CD4-positive, alpha-beta memory T cell (primary cell): ENCODE measurements around the gene PECR. TPM values are rescaled to one million over a fixed set of nuclear protein-coding genes. Genes with fewer than 3 reads are reported as not detected.

Experiments used
- CTCF ChIA-PET: fragments of 350-600 bp; sonication (Branson Sonifier 250); formaldehyde crosslinking; loops from one replicate; lab custom pipeline; 2021; ENCODE audit warnings: inconsistent platforms; ENCODE audit not compliant: partially characterized antibody; lab: Charles Lee
- POLR2A ChIA-PET: fragments of 350-600 bp; sonication (Branson Sonifier 250); formaldehyde crosslinking; loops from one replicate; lab custom pipeline; 2021; ENCODE audit not compliant: partially characterized antibody; lab: Charles Lee
- DNase-seq, 5 donors: peaks; one replicate each; pipeline versions ENCODE4 v3.0.0 to v3.0.0-alpha.2; 2020 to 2022; ENCODE audit warnings: mixed read lengths in 1 of 5
- H3K27ac ChIP-seq: one replicate; pipeline ENCODE4 v1.7.0; 2013; ENCODE audit warnings: low read depth, low read length
- H3K27me3 ChIP-seq: 2 replicates; pipeline ENCODE4 v1.7.0; 2013; ENCODE audit warnings: mild to moderate bottlenecking, low read length, moderate library complexity; ENCODE audit not compliant: insufficient read depth
- H3K36me3 ChIP-seq: 2 replicates; pipeline ENCODE4 v1.7.0; 2013; ENCODE audit warnings: mild to moderate bottlenecking, low read length, moderate library complexity; ENCODE audit not compliant: insufficient read depth
- H3K4me1 ChIP-seq: 2 replicates; pipeline ENCODE4 v1.7.0; 2013; ENCODE audit warnings: mild to moderate bottlenecking, low read length, moderate library complexity; ENCODE audit not compliant: insufficient read depth
- H3K4me3 ChIP-seq, 2 donors: one replicate each; pipeline ENCODE4 v1.7.0; 2013; ENCODE audit warnings: low read length in 2 of 2, mild to moderate bottlenecking in 1 of 2
- H3K9me3 ChIP-seq, 2 donors: one replicate each; pipeline ENCODE4 v1.7.0; 2013; ENCODE audit warnings: low read length in 2 of 2, control low read depth in 1 of 2; ENCODE audit not compliant: control insufficient read depth in 1 of 2
- H3K27ac Mint-ChIP-seq, 7 donors: one replicate each; pipeline ENCODE4 v1.8.0; 2020 to 2021; ENCODE audit warnings: mixed read lengths in 7 of 7, mild to moderate bottlenecking in 6 of 7, inconsistent platforms in 3 of 7, moderate library complexity in 3 of 7
- H3K27me3 Mint-ChIP-seq, 2 donors: one replicate each; pipeline ENCODE4 v1.8.0; 2020 to 2021; ENCODE audit warnings: mixed read lengths in 2 of 2
- H3K36me3 Mint-ChIP-seq, 2 donors: one replicate each; pipeline ENCODE4 v1.8.0; 2020 to 2021; ENCODE audit warnings: mixed read lengths in 2 of 2, inconsistent platforms in 1 of 2, mild to moderate bottlenecking in 1 of 2
- H3K4me1 Mint-ChIP-seq, 4 donors: one replicate each; pipeline ENCODE4 v1.8.0; 2020 to 2021; ENCODE audit warnings: mixed read lengths in 4 of 4, mild to moderate bottlenecking in 1 of 4
- H3K4me3 Mint-ChIP-seq, 8 donors: one replicate each; pipeline ENCODE4 v1.8.0; 2020 to 2021; ENCODE audit warnings: mixed read lengths in 8 of 8, mild to moderate bottlenecking in 7 of 8, moderate library complexity in 6 of 8, inconsistent platforms in 3 of 8
- H3K9me3 Mint-ChIP-seq, 8 donors: one replicate each; pipeline ENCODE4 v1.8.0; 2020 to 2021; ENCODE audit warnings: mixed read lengths in 8 of 8, mild to moderate bottlenecking in 5 of 8, inconsistent platforms in 3 of 8, moderate library complexity in 1 of 8
- intact Hi-C: fragments of 100-400 bp; cut with micrococcal nuclease; formaldehyde crosslinking; loops from one replicate; pipeline ENCODE4 v1.15.1; 2023
- polyA plus RNA-seq, 2 donors: library from polyadenylated mRNA; unstranded; fragments of 300-500 nt; fragmentation: Illumina TruSeq; gene quantifications; one replicate each; pipeline ENCODE4 v1.2.3, GENCODE V29; 2021
- total RNA-seq, 2 experiments: library from RNA; stranded (reverse); gene quantifications; one replicate each; pipeline ENCODE4 v1.2.3, GENCODE V29; 2021

The PECR gene
- total and polyA plus RNA-seq, 4 experiments from 2014 or later = 16.8 to 36.6 (median 25.6) TPM

- DNase-seq = no peak
Observed at GRCh38 chr2:216108310-216108966, 26.8 kb upstream of the PECR start.

GRCh38 chr2:216107760-216108159 is 26.2 kb upstream of the PECR start:
- no peak for DNase-seq
- POLR2A ChIA-PET = interaction anchor here (1.2 to 4.0 kb wide), 6 partner anchors 23 to 304 kb away, joined by 3 to 61 read pairs (median 18); partner anchors contain the start of genes PECR, SMARCAL1 and TMEM169
- Mint-ChIP-seq H3K4me3 (peak overlapping the region in 3 of 8 donors; percentile 35 to 55 (median 45)), H3K27me3 (peaks cover 2 to 3% of the 10 kb centered on the region in 2 donors), H3K4me1 (peaks cover 26 to 47% (median 35%) of the 10 kb centered on the region in 4 donors), H3K9me3 (peaks cover 0 to 5% (median 0%) of the 10 kb centered on the region in 8 donors), H3K27ac (peak overlapping the region in 4 of 7 donors; percentile 18 to 100 (median 60)), H3K36me3 (peaks cover 15 to 36% of the 10 kb centered on the region in 2 donors)
- intact Hi-C loops = loop anchor here (5.0 kb wide), 1 partner anchor 795 kb away; the partner anchor contains the start of gene ATIC
- no peaks in the 10 kb centered on the region for H3K27me3 ChIP-seq
- H3K9me3 ChIP-seq = no peaks in the 10 kb centered on the region
- H3K4me1 ChIP-seq = peaks cover 36% of the 10 kb centered on the region
- H3K36me3 ChIP-seq = peaks cover 20% of the 10 kb centered on the region
- no peak overlapping the region for H3K4me3 ChIP-seq
- CTCF ChIA-PET = interaction anchor here (1.3 to 5.0 kb wide), 5 partner anchors 12 to 74 kb away, joined by 3 to 64 read pairs (median 13); partner anchors contain the start of genes PECR and TMEM169
- no peak overlapping the region for H3K27ac ChIP-seq

More at GRCh38 chr2:216108310-216108966, 26.8 kb upstream of the PECR start:
- Mint-ChIP-seq H3K4me1 (peaks cover 32 to 53% (median 42%) of the 10 kb centered on the region in 4 donors), H3K9me3 (peaks cover 0 to 7% (median 0%) of the 10 kb centered on the region in 8 donors), H3K4me3 (peak overlapping the region; percentile 83 to 100 (median 100)), H3K27ac (peak overlapping the region; percentile 90 to 100 (median 100)), H3K27me3 (peaks cover 2 to 3% of the 10 kb centered on the region in 2 donors), H3K36me3 (peaks cover 22 to 42% of the 10 kb centered on the region in 2 donors)
- CTCF ChIA-PET = interaction anchor here (0.9 to 5.0 kb wide), 9 partner anchors 11 to 306 kb away, joined by 3 to 64 read pairs (median 6); partner anchors contain the start of genes PECR and TMEM169
- Histone ChIP-seq H3K27ac (peak overlapping the region; percentile 98), H3K36me3 (peaks cover 26% of the 10 kb centered on the region), H3K4me3 (peak overlapping the region in 1 of 2 donors; percentile 11), H3K27me3 (no peaks in the 10 kb centered on the region), H3K9me3 (no peaks in the 10 kb centered on the region), H3K4me1 (peaks cover 43% of the 10 kb centered on the region)
- POLR2A ChIA-PET = interaction anchor here (0.9 to 4.0 kb wide), 12 partner anchors 15 to 390 kb away, joined by 3 to 61 read pairs (median 4); partner anchors contain the start of genes PECR, RPL37A, SMARCAL1 and TMEM169
- intact Hi-C loops = loop anchor here (5.0 kb wide), 1 partner anchor 796 kb away; the partner anchor contains the start of gene ATIC

- intact Hi-C loops = loop anchor here (5.0 kb wide), 1 partner anchor 795 kb away; the partner anchor contains the start of gene ATIC
- H3K4me3 Mint-ChIP-seq = peak overlapping the region in 3 of 8 donors; percentile 29 to 55 (median 35)
Observed at GRCh38 chr2:216107320-216107719, 25.7 kb upstream of the PECR start.

GRCh38 chr2:216104691-216105090 is 23.1 kb upstream of the PECR start:
- CTCF ChIA-PET = interaction anchor here (1.7 kb wide), 1 partner anchor 19 kb away, joined by 3 read pairs; no protein-coding TSS in a partner anchor
- POLR2A ChIA-PET = interaction anchor here (1.1 kb wide), 1 partner anchor 23 kb away, joined by 4 read pairs; the partner anchor contains the start of genes PECR and TMEM169
- no peak overlapping the region for H3K27ac ChIP-seq
- Mint-ChIP-seq H3K36me3 (peaks cover 7 to 11% of the 10 kb centered on the region in 2 donors), H3K4me1 (peaks cover 4 to 16% (median 10%) of the 10 kb centered on the region in 4 donors), H3K27ac (no peak overlapping the region), H3K4me3 (no peak overlapping the region), H3K9me3 (peaks cover 0 to 5% (median 0%) of the 10 kb centered on the region in 8 donors), H3K27me3 (peaks cover 2 to 3% of the 10 kb centered on the region in 2 donors)
- intact Hi-C loops = loop anchor here (5.0 kb wide), 1 partner anchor 792 kb away; the partner anchor contains the start of gene ATIC
- peaks cover 5% of the 10 kb centered on the region for H3K4me1 ChIP-seq
- no peaks in the 10 kb centered on the region for H3K9me3 ChIP-seq
- no peaks in the 10 kb centered on the region for H3K27me3 ChIP-seq
- H3K4me3 ChIP-seq = no peak overlapping the region
- peaks cover 10% of the 10 kb centered on the region for H3K36me3 ChIP-seq
- DNase-seq = no peak

More at GRCh38 chr2:216107320-216107719, 25.7 kb upstream of the PECR start:
- peaks cover 32% of the 10 kb centered on the region for H3K4me1 ChIP-seq
- H3K27me3 ChIP-seq = no peaks in the 10 kb centered on the region
- H3K4me3 ChIP-seq = no peak overlapping the region
- peaks cover 14 to 31% of the 10 kb centered on the region in 2 donors for H3K36me3 Mint-ChIP-seq
- CTCF ChIA-PET = interaction anchor here (1.3 to 5.0 kb wide), 5 partner anchors 12 to 74 kb away, joined by 3 to 64 read pairs (median 13); partner anchors contain the start of genes PECR and TMEM169
- peak overlapping the region in 3 of 7 donors; percentile 41 to 100 (median 43) for H3K27ac Mint-ChIP-seq
- H3K27me3 Mint-ChIP-seq = peaks cover 2 to 3% of the 10 kb centered on the region in 2 donors
- peaks cover 0 to 5% (median 0%) of the 10 kb centered on the region in 8 donors for H3K9me3 Mint-ChIP-seq
- no peak overlapping the region for H3K27ac ChIP-seq
- H3K36me3 ChIP-seq = peaks cover 16% of the 10 kb centered on the region
- peaks cover 23 to 42% (median 32%) of the 10 kb centered on the region in 4 donors for H3K4me1 Mint-ChIP-seq
- H3K9me3 ChIP-seq = no peaks in the 10 kb centered on the region
- POLR2A ChIA-PET = interaction anchor here (0.6 to 4.0 kb wide), 5 partner anchors 16 to 64 kb away, joined by 3 to 61 read pairs (median 31); partner anchors contain the start of genes PECR and TMEM169
- DNase-seq = no peak

GRCh38 chr2:216103213-216103612 is 21.6 kb upstream of the PECR start:
- Histone ChIP-seq H3K4me1 (no peaks in the 10 kb centered on the region), H3K9me3 (no peaks in the 10 kb centered on the region), H3K4me3 (no peak overlapping the region), H3K36me3 (peaks cover 10% of the 10 kb centered on the region), H3K27ac (no peak overlapping the region), H3K27me3 (no peaks in the 10 kb centered on the region)
- CTCF ChIA-PET = interaction anchor here (0.7 to 1.7 kb wide), 3 partner anchors 10 to 69 kb away, joined by 3 to 5 read pairs (median 3); no protein-coding TSS in a partner anchor
- POLR2A ChIA-PET = no interaction called here
- Mint-ChIP-seq H3K27me3 (peaks cover 0 to 1% of the 10 kb centered on the region in 2 donors), H3K4me1 (peaks cover 0 to 1% (median under 1%) of the 10 kb centered on the region in 4 donors), H3K9me3 (no peaks in the 10 kb centered on the region), H3K27ac (no peak overlapping the region), H3K4me3 (no peak overlapping the region), H3K36me3 (peaks cover 0 to 11% of the 10 kb centered on the region in 2 donors)
- no peak for DNase-seq
- intact Hi-C loops = no loop called here

GRCh38 chr2:216101109-216101508 is 19.5 kb upstream of the PECR start:
- POLR2A ChIA-PET = no interaction called here
- no peak for DNase-seq
- H3K27ac Mint-ChIP-seq = no peak overlapping the region
- no peaks in the 10 kb centered on the region for H3K27me3 Mint-ChIP-seq
- no peaks in the 10 kb centered on the region for H3K9me3 Mint-ChIP-seq
- Histone ChIP-seq H3K9me3 (no peaks in the 10 kb centered on the region), H3K36me3 (peaks cover 10% of the 10 kb centered on the region), H3K4me1 (no peaks in the 10 kb centered on the region), H3K27ac (no peak overlapping the region), H3K4me3 (no peak overlapping the region), H3K27me3 (no peaks in the 10 kb centered on the region)
- H3K4me3 Mint-ChIP-seq = no peak overlapping the region
- peaks cover 2 to 11% of the 10 kb centered on the region in 2 donors for H3K36me3 Mint-ChIP-seq
- CTCF ChIA-PET = interaction anchor here (0.7 to 1.9 kb wide), 2 partner anchors 12 to 40 kb away, joined by 3 to 5 read pairs; no protein-coding TSS in a partner anchor
- H3K4me1 Mint-ChIP-seq = no peaks in the 10 kb centered on the region
- intact Hi-C loops = no loop called here
